Liver (tissue), 5 donors: Measurements from ENCODE around the gene LENG9. TPM values are rescaled to one million over a fixed set of nuclear protein-coding genes. Genes with fewer than 3 reads are reported as not detected.

ENCODE experiments used
- polyA plus RNA-seq, 2 donors: library from polyadenylated mRNA; stranded (reverse) in 1 of 2; unstranded in 1 of 2; fragments of 200-250 nt in 1 of 2; fragments of >200 nt in 1 of 2; fragmentation: Nextera tagmentation in 1 of 2; extraction: Ambion mirVana in 1 of 2; gene quantifications; one replicate each; pipeline versions ENCODE4 v1.2.1 to v1.2.3, GENCODE V29; 2013 to 2015
- small RNA-seq: library from RNA; depleted of rRNA; stranded (forward); fragments of <200 nt; gene quantifications from one replicate; pipeline ENCODE3, GENCODE V24; 2014
- total RNA-seq, 2 donors: library from RNA; depleted of rRNA; stranded (reverse); fragments of >200 nt; gene quantifications; one replicate each; pipeline ENCODE4 v1.2.3, GENCODE V29; 2014
- donor health status: healthy.
- donor health status: healthy.
- donor health status: healthy.

The LENG9 gene
- total and polyA plus RNA-seq, 4 donors = 0.19 to 6.9 (median 2.0) TPM

Small RNAs within 50 kb of the gene (small RNA-seq; reads per million reads assigned to genes)
- not detected for gene AC245884.3

Other genes with a start within 250 kb of the LENG9 start
- 10 to 100 TPM in 1 of 2 donors, 1 to 10 TPM in 1; 2.5 to 10.5 TPM for gene LILRB3, start 240.8 kb downstream of the LENG9 start, total RNA-seq
- gene LILRB3, start 240.8 kb downstream of the LENG9 start, polyA plus RNA-seq = 1 to 10 TPM; 2.2 to 4.2 TPM
- 1 to 10 TPM; 1.4 to 2.8 TPM for gene LILRA6, start 221.0 kb downstream of the LENG9 start, total RNA-seq
- 1 to 10 TPM; 1.0 to 1.9 TPM for gene LILRA6, start 221.0 kb downstream of the LENG9 start, polyA plus RNA-seq
- gene LILRB5, start 206.5 kb downstream of the LENG9 start, total RNA-seq = 1 to 10 TPM; 5.4 to 7.1 TPM
- 10 to 100 TPM in 1 of 2 donors, 1 to 10 TPM in 1; 5.1 to 10.8 TPM for gene LILRB5, start 206.5 kb downstream of the LENG9 start, polyA plus RNA-seq
- 1 to 10 TPM; 4.6 to 5.7 TPM for gene LILRB2, start 182.7 kb downstream of the LENG9 start, total RNA-seq
- 1 to 10 TPM; 2.2 to 6.1 TPM for gene LILRB2, start 182.7 kb downstream of the LENG9 start, polyA plus RNA-seq
- 1 to 10 TPM; 6.4 to 8.7 TPM for gene LILRA5, start 150.6 kb downstream of the LENG9 start, total RNA-seq
- gene LILRA5, start 150.6 kb downstream of the LENG9 start, polyA plus RNA-seq = 1 to 10 TPM in 1 of 2 donors, under 1 TPM in 1; 0.58 to 2.8 TPM
- gene LILRA4, start 124.6 kb downstream of the LENG9 start, total RNA-seq = under 1 TPM; 0.08 to 0.23 TPM
- gene LILRA4, start 124.6 kb downstream of the LENG9 start, polyA plus RNA-seq = under 1 TPM; 0.06 to 0.33 TPM
- 10 to 100 TPM in 1 of 2 donors, 1 to 10 TPM in 1; 4.5 to 16.3 TPM for gene LAIR1, start 98.8 kb downstream of the LENG9 start, total RNA-seq
- 1 to 10 TPM; 1.2 to 5.1 TPM for gene LAIR1, start 98.8 kb downstream of the LENG9 start, polyA plus RNA-seq
- gene TTYH1, start 48.3 kb downstream of the LENG9 start, total RNA-seq = 1 to 10 TPM in 1 of 2 donors, under 1 TPM in 1; 0.42 to 1.1 TPM
- gene TTYH1, start 48.3 kb downstream of the LENG9 start, polyA plus RNA-seq = under 1 TPM; 0.28 to 0.79 TPM
- 10 to 100 TPM; 16.0 to 46.7 TPM for gene LENG8, start 14.6 kb downstream of the LENG9 start, total RNA-seq
- 10 to 100 TPM in 1 of 2 donors, 1 to 10 TPM in 1; 6.9 to 21.4 TPM for gene LENG8, start 14.6 kb downstream of the LENG9 start, polyA plus RNA-seq
- under 1 TPM; 0.28 to 0.84 TPM for gene CDC42EP5, start 9.5 kb upstream of the LENG9 start, total RNA-seq
- gene CDC42EP5, start 9.5 kb upstream of the LENG9 start, polyA plus RNA-seq = 1 to 10 TPM in 1 of 2 donors, not detected in 1; 2.2 TPM
- gene LAIR2, start 39.1 kb upstream of the LENG9 start, total RNA-seq = under 1 TPM in 1 of 2 donors, not detected in 1; 0.19 TPM
- under 1 TPM in 1 of 2 donors, not detected in 1; 0.24 TPM for gene LAIR2, start 39.1 kb upstream of the LENG9 start, polyA plus RNA-seq
- gene LILRA2, start 110.0 kb upstream of the LENG9 start, total RNA-seq = 1 to 10 TPM; 3.1 to 8.2 TPM
- 1 to 10 TPM; 1.3 to 5.2 TPM for gene LILRA2, start 110.0 kb upstream of the LENG9 start, polyA plus RNA-seq
- 1 to 10 TPM; 1.4 to 2.1 TPM for gene LILRA1, start 129.9 kb upstream of the LENG9 start, total RNA-seq
- gene LILRA1, start 129.9 kb upstream of the LENG9 start, polyA plus RNA-seq = 1 to 10 TPM in 1 of 2 donors, under 1 TPM in 1; 0.43 to 1.1 TPM
- gene LILRB1, start 166.7 kb upstream of the LENG9 start, total RNA-seq = 10 to 100 TPM in 1 of 2 donors, 1 to 10 TPM in 1; 5.1 to 10.6 TPM
- 1 to 10 TPM; 1.3 to 4.6 TPM for gene LILRB1, start 166.7 kb upstream of the LENG9 start, polyA plus RNA-seq
- gene LILRB4, start 199.2 kb upstream of the LENG9 start, total RNA-seq = 1 to 10 TPM; 2.6 to 5.0 TPM
- 1 to 10 TPM; 1.9 to 4.2 TPM for gene LILRB4, start 199.2 kb upstream of the LENG9 start, polyA plus RNA-seq